DOHH2 (cell line): ENCODE results near the gene TULP1.

Experiments
- H3F3A ChIP-seq: fragments of 200-600 bp; sonication (generic), shearing (Covaris generic); 2 replicates; pipeline ENCODE4 v1.6.0; 2016; ENCODE audit warnings: antibody characterized with exemption, mild to moderate bottlenecking; ENCODE audit not compliant: control insufficient read depth, insufficient read depth
- H3K27ac ChIP-seq: fragments of 200-600 bp; sonication (generic); 2 replicates; pipeline ENCODE4 v1.5.1; 2014; ENCODE audit warnings: low read depth, mild to moderate bottlenecking, low read length, moderate library complexity
- H3K27me3 ChIP-seq: fragments of 200-600 bp; sonication (generic); 2 replicates; pipeline ENCODE4 v1.6.1; 2014; ENCODE audit warnings: mild to moderate bottlenecking, low read length, mixed read lengths; ENCODE audit not compliant: control insufficient read depth
- H3K36me3 ChIP-seq: fragments of 200-600 bp; sonication (generic); 2 replicates; pipeline ENCODE4 v1.6.1; 2014; ENCODE audit warnings: mild to moderate bottlenecking, low read length, moderate library complexity, mixed read lengths; ENCODE audit not compliant: control insufficient read depth
- H3K4me1 ChIP-seq: fragments of 200-600 bp; sonication (generic); 2 replicates; pipeline ENCODE4 v1.6.1; 2014; ENCODE audit warnings: mild to moderate bottlenecking, low read length, mixed read lengths; ENCODE audit not compliant: control insufficient read depth
- H3K4me2 ChIP-seq: fragments of 200-600 bp; sonication (generic); 2 replicates; pipeline ENCODE4 v1.6.0; 2014; ENCODE audit warnings: mild to moderate bottlenecking, low read length, moderate library complexity
- H3K4me3 ChIP-seq: fragments of 200-600 bp; sonication (generic); 2 replicates; pipeline ENCODE4 v1.5.1; 2014; ENCODE audit warnings: mild to moderate bottlenecking, low read length, mixed read lengths
- H3K79me2 ChIP-seq: fragments of 200-600 bp; sonication (generic); 2 replicates; pipeline ENCODE4 v1.6.1; 2014; ENCODE audit warnings: mild to moderate bottlenecking, low read length, mixed read lengths; ENCODE audit not compliant: control insufficient read depth
- H3K9me2 ChIP-seq: fragments of 200-600 bp; sonication (generic); replicated peaks from 2 replicates; pipeline ENCODE4 v1.6.1; 2014; ENCODE audit warnings: mild to moderate bottlenecking, low read length, mixed read lengths; ENCODE audit not compliant: control insufficient read depth
- H3K9me3 ChIP-seq: fragments of 200-600 bp; sonication (generic); 2 replicates; pipeline ENCODE4 v1.6.1; 2014; ENCODE audit warnings: antibody characterized with exemption, low read length, mixed read lengths; ENCODE audit not compliant: control insufficient read depth, insufficient read depth
- H4K20me1 ChIP-seq: fragments of 200-600 bp; sonication (generic); 2 replicates; pipeline ENCODE4 v1.6.0; 2014; ENCODE audit warnings: low read depth, mild to moderate bottlenecking, antibody characterized with exemption, low read length, moderate library complexity; ENCODE audit not compliant: control insufficient read depth, insufficient read depth
- EZH2phosphoT487 ChIP-seq: fragments of 200-600 bp; sonication (generic); IDR thresholded peaks from 2 replicates; pipeline ENCODE4 v1.6.1; 2017; ENCODE audit warnings: borderline replicate concordance, mild to moderate bottlenecking, antibody characterized with exemption, low read length, moderate library complexity, mixed read lengths
- TF ChIP-seq, protein P1 (sequence below): fragments of 200-600 bp; sonication (generic); IDR thresholded peaks from one replicate; pipeline ENCODE4 v1.5.1; 2014; ENCODE audit warnings: antibody characterized with exemption, mild to moderate bottlenecking, low read depth, low read length; ENCODE audit not compliant: poor library complexity, severe bottlenecking

Gene TULP1

GRCh38 chr6:35495258-35496035 lies 17.2 kb downstream of the TULP1 start:
- Histone ChIP-seq H3K36me3 (no peaks in the 10 kb centered on the region), H3K9me3 (no peaks in the 10 kb centered on the region), H3K79me2 (no peaks in the 10 kb centered on the region), H3K9me2 (no peaks in the 10 kb centered on the region), H3F3A (no peaks in the 10 kb centered on the region), H4K20me1 (peaks cover 5% of the 10 kb centered on the region; the same call in 1 of the 2 replicates), H3K4me1 (peaks cover 19% of the 10 kb centered on the region), H3K27me3 (peaks cover 87% of the 10 kb centered on the region), H3K4me3 (no peak overlapping the region), H3K4me2 (no peak overlapping the region), H3K27ac (no peak overlapping the region)
- no peak for TF ChIP-seq EZH2phosphoT487
- TF ChIP-seq, protein P1, sequence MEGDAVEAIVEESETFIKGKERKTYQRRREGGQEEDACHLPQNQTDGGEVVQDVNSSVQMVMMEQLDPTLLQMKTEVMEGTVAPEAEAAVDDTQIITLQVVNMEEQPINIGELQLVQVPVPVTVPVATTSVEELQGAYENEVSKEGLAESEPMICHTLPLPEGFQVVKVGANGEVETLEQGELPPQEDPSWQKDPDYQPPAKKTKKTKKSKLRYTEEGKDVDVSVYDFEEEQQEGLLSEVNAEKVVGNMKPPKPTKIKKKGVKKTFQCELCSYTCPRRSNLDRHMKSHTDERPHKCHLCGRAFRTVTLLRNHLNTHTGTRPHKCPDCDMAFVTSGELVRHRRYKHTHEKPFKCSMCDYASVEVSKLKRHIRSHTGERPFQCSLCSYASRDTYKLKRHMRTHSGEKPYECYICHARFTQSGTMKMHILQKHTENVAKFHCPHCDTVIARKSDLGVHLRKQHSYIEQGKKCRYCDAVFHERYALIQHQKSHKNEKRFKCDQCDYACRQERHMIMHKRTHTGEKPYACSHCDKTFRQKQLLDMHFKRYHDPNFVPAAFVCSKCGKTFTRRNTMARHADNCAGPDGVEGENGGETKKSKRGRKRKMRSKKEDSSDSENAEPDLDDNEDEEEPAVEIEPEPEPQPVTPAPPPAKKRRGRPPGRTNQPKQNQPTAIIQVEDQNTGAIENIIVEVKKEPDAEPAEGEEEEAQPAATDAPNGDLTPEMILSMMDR, result no peak

DNA sequence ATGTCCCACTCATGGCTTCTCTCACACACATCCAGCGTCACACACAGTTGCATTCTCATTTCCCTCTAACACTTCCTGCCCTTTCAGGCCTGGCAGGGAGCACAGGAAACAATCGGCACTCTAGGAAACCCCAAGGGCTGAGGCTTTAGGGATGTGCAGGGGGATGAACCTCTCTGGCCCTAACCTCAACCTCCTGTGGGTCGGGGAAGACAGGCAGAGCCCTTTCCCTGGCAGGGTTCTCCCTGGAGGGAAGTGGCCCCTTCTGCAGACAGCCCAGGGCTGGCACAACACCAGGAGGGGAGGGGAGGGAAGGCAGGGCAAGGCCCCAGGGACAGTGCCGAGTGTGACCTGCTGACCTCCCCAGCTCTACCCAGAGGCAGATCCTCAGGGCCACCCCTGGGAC lies 18.5 kb downstream of the TULP1 start:
- Histone ChIP-seq H3K4me2 (no peak overlapping the region), H4K20me1 (peaks cover 5% of the 10 kb centered on the region; the same call in 1 of the 2 replicates), H3K79me2 (no peaks in the 10 kb centered on the region)

GRCh38 chr6:35493307-35493983 lies 19.3 kb downstream of the TULP1 start:
- H3K4me3 ChIP-seq, result no peak overlapping the region
- H3F3A ChIP-seq, result no peaks in the 10 kb centered on the region
- H3K27ac ChIP-seq, result no peak overlapping the region
- TF ChIP-seq, protein P1, result no peak
- no peak for TF ChIP-seq EZH2phosphoT487
- H3K79me2 ChIP-seq, result no peaks in the 10 kb centered on the region
- no peak overlapping the region for H3K4me2 ChIP-seq
- H4K20me1 ChIP-seq, result peaks cover 5% of the 10 kb centered on the region; the same call in 1 of the 2 replicates
- no peaks in the 10 kb centered on the region for H3K9me2 ChIP-seq
- H3K36me3 ChIP-seq, result no peaks in the 10 kb centered on the region
- peaks cover 78% of the 10 kb centered on the region for H3K27me3 ChIP-seq
- peaks cover 19% of the 10 kb centered on the region for H3K4me1 ChIP-seq
- no peaks in the 10 kb centered on the region for H3K9me3 ChIP-seq

More for the DNA sequence above, 18.5 kb downstream of the TULP1 start:
- Histone ChIP-seq H3K4me3 (no peak overlapping the region), H3K4me1 (peaks cover 19% of the 10 kb centered on the region), H3K27me3 (peaks cover 84% of the 10 kb centered on the region), H3K9me3 (no peaks in the 10 kb centered on the region), H3K27ac (no peak overlapping the region), H3K9me2 (no peaks in the 10 kb centered on the region), H3K36me3 (no peaks in the 10 kb centered on the region), H3F3A (no peaks in the 10 kb centered on the region)
- TF ChIP-seq, protein P1, result no peak
- no peak for TF ChIP-seq EZH2phosphoT487
